Stomach (tissue), 9 donors: ENCODE results near the gene CXCL3. TPM values are rescaled to one million over a fixed set of nuclear protein-coding genes. Genes with fewer than 3 reads are reported as not detected.

Source experiments
- DNase-seq, 2 donors: peaks; one replicate each; pipeline versions ENCODE4 v3.0.0 to v3.0.0-alpha.2; 2013 to 2019
- H3K27ac ChIP-seq, 5 donors: fragments of 200-600 bp in 4 of 5; sonication (generic) in 4 of 5; one replicate each; pipeline ENCODE4 v1.5.1; 2013 to 2019; ENCODE audit warnings: mild to moderate bottlenecking in 1 of 5, moderate library complexity in 1 of 5
- H3K27me3 ChIP-seq, 3 donors: fragments of 200-600 bp; sonication (generic); one replicate each; pipeline ENCODE4 v1.5.1; 2017 to 2019; ENCODE audit warnings: mixed run types in 1 of 3
- H3K36me3 ChIP-seq, 4 donors: fragments of 200-600 bp; sonication (generic); 1 replicate in 3 of 4; 2 replicates in 1 of 4; pipeline ENCODE4 v1.5.1; 2016 to 2019
- H3K4me1 ChIP-seq, 4 donors: fragments of 200-600 bp; sonication (generic); one replicate each; pipeline ENCODE4 v1.5.1; 2016 to 2019
- H3K4me3 ChIP-seq, 4 donors: fragments of 200-600 bp; sonication (generic) in 3 of 4; one replicate each; pipeline ENCODE4 v1.5.1; 2016 to 2019; ENCODE audit warnings: mild to moderate bottlenecking in 1 of 4
- H3K9me3 ChIP-seq, 4 donors: fragments of 200-600 bp; sonication (generic); one replicate each; pipeline ENCODE4 v1.5.1; 2016 to 2019
- CTCF ChIP-seq, 7 experiments: fragments of 450-650 bp in 4 of 7; fragments of 200-600 bp in 3 of 7; sonication (generic) in 3 of 7; IDR thresholded peaks; one replicate each; pipeline ENCODE4 v1.5.1; 2016 to 2019; ENCODE audit warnings: antibody characterized with exemption in 7 of 7, control low read depth in 2 of 7, mild to moderate bottlenecking in 1 of 7
- EP300 ChIP-seq: sonication (generic); formaldehyde crosslinking; IDR thresholded peaks from one replicate; pipeline ENCODE4 v1.6.1; 2017; ENCODE audit warnings: antibody characterized with exemption
- POLR2A ChIP-seq, 4 donors: fragments of 450-650 bp; IDR thresholded peaks; one replicate each; pipeline ENCODE4 v1.6.1; 2016; ENCODE audit warnings: antibody characterized with exemption in 4 of 4, control low read depth in 2 of 4, mild to moderate bottlenecking in 1 of 4, moderate library complexity in 1 of 4
- POLR2AphosphoS5 ChIP-seq, 3 donors: sonication (generic); formaldehyde crosslinking; IDR thresholded peaks; one replicate each; pipeline ENCODE4 v1.6.1; 2016; ENCODE audit warnings: antibody characterized with exemption in 3 of 3
- WGBS, 5 donors: extraction: QIAGEN DNeasy Blood & Tissue Kit in 3 of 5; methylation state at CpG; one replicate each; pipeline versions ENCODE4 v1.1.5 to v1.1.7; 2013 to 2018; 5-methylcytosine and 5-hydroxymethylcytosine counted together
- intact Hi-C: fragments of 100-400 bp; cut with DNase I; formaldehyde crosslinking; loops from one replicate; pipeline ENCODE4 v1.15.1; 2023; ENCODE audit warnings: low total_unique reads
- polyA plus RNA-seq, 3 donors: library from polyadenylated mRNA; stranded (reverse); fragments of 200-250 nt; gene quantifications; one replicate each; pipeline ENCODE4 v1.2.3, GENCODE V29; 2013
- total RNA-seq, 5 donors: library from RNA; depleted of rRNA; stranded (reverse); fragments of >200 nt; gene quantifications; one replicate each; pipeline versions ENCODE4 v1.1.0 to v1.2.3, GENCODE V29; 2014 to 2016
- donor health status: healthy with polysubstance abuse.
- donor health status: Bipolar disorder and iron deficiency.
- donor health status: healthy.

CXCL3 gene
- total and polyA plus RNA-seq, 8 donors = 2.7 to 94.6 (median 18.5) TPM; not detected in 1

- Histone ChIP-seq H3K27ac (no peak overlapping the region), H3K4me1 (peaks cover 0 to 8% (median 2%) of the 10 kb centered on the region in 4 donors), H3K4me3 (no peak overlapping the region), H3K9me3 (no peaks in the 10 kb centered on the region), H3K27me3 (no peaks in the 10 kb centered on the region), H3K36me3 (no peaks in the 10 kb centered on the region)
- 53 to 83% (median 71%) methylated on average over 2 of the region's 2 CpGs for WGBS, 5 donors
- intact Hi-C loops = no loop called here
- DNase-seq = no peak
- TF ChIP-seq CTCF (IDR thresholded peaks at IDR 0.05) = no peak
- TF ChIP-seq POLR2A (IDR thresholded peaks at IDR 0.05) = no peak
- TF ChIP-seq POLR2AphosphoS5 (IDR thresholded peaks at IDR 0.05) = no peak
- no peak for TF ChIP-seq EP300
These were observed 16.9 kb downstream of the CXCL3 start for GRCh38 chr4:74021601-74022000.

- TF ChIP-seq POLR2A (IDR thresholded peaks at IDR 0.05) (no peak), POLR2AphosphoS5 (IDR thresholded peaks at IDR 0.05) (no peak), CTCF (IDR thresholded peaks at IDR 0.05) (no peak), EP300 (no peak)
- Histone ChIP-seq H3K27me3 (no peaks in the 10 kb centered on the region), H3K27ac (peak overlapping the region in 2 of 5 donors; percentile 0 to 26), H3K4me1 (peaks cover 0 to 14% (median 2%) of the 10 kb centered on the region in 4 donors), H3K9me3 (no peaks in the 10 kb centered on the region), H3K36me3 (no peaks in the 10 kb centered on the region), H3K4me3 (no peak overlapping the region)
- intact Hi-C loops = no loop called here
- 45 to 55% (median 48%) methylated on average over 3 of the region's 3 CpGs for WGBS, 5 donors
- peak in 1 of 2 donors; percentile 20 for DNase-seq
These were observed 19.7 kb downstream of the CXCL3 start for GRCh38 chr4:74018771-74019170.

- DNase-seq = no peak
- Histone ChIP-seq H3K36me3 (no peaks in the 10 kb centered on the region), H3K27ac (no peak overlapping the region), H3K27me3 (no peaks in the 10 kb centered on the region), H3K9me3 (no peaks in the 10 kb centered on the region), H3K4me3 (no peak overlapping the region), H3K4me1 (peaks cover 0 to 14% (median under 1%) of the 10 kb centered on the region in 4 donors)
- TF ChIP-seq EP300 (no peak), POLR2A (IDR thresholded peaks at IDR 0.05) (no peak)
- intact Hi-C loops = no loop called here
These were observed 20.4 kb downstream of the CXCL3 start for GRCh38 chr4:74018116-74018515.

GRCh38 chr4:74016068-74016467 is 22.4 kb downstream of the CXCL3 start:
- Histone ChIP-seq H3K27ac (no peak overlapping the region), H3K9me3 (no peaks in the 10 kb centered on the region), H3K4me3 (no peak overlapping the region), H3K4me1 (peaks cover 0 to 14% (median 0%) of the 10 kb centered on the region in 4 donors), H3K27me3 (no peaks in the 10 kb centered on the region), H3K36me3 (no peaks in the 10 kb centered on the region)
- intact Hi-C loops = no loop called here
- peak in 1 of 2 donors; percentile 36 for DNase-seq
- 26 to 44% (median 32%) methylated on average over 1 of the region's 1 CpG for WGBS, 5 donors
- TF ChIP-seq POLR2AphosphoS5 (IDR thresholded peaks at IDR 0.05) (peak in 1 of 3 donors; percentile 15), CTCF (IDR thresholded peaks at IDR 0.05) (no peak), EP300 (no peak)

- DNase-seq = no peak
- WGBS, 5 donors = 89 to 95% (median 93%) methylated on average over 3 of the region's 3 CpGs
- no peaks in the 10 kb centered on the region for H3K27me3 ChIP-seq
- no peaks in the 10 kb centered on the region for H3K36me3 ChIP-seq
- intact Hi-C loops = no loop called here
- no peak overlapping the region for H3K4me3 ChIP-seq
- H3K9me3 ChIP-seq = no peaks in the 10 kb centered on the region
- H3K4me1 ChIP-seq = peaks cover 0 to 14% (median 0%) of the 10 kb centered on the region in 4 donors
- no peak overlapping the region for H3K27ac ChIP-seq
- TF ChIP-seq EP300 = no peak
- no peak for TF ChIP-seq POLR2A (IDR thresholded peaks at IDR 0.05)
- no peak for TF ChIP-seq CTCF (IDR thresholded peaks at IDR 0.05)
- TF ChIP-seq POLR2AphosphoS5 (IDR thresholded peaks at IDR 0.05) = no peak
These were observed 23.2 kb downstream of the CXCL3 start for GRCh38 chr4:74015126-74015780.
